SK-N-SH (cell line): ENCODE measurements around the gene KCTD15. TPM values are rescaled to one million over a fixed set of nuclear protein-coding genes. Genes with fewer than 3 reads are reported as not detected.

Source experiments
- CTCF ChIA-PET: fragments of 300-600, 350-600 bp; formaldehyde crosslinking; extraction: SDS; loops from one replicate; lab custom pipeline; 2021; lab: Yijun Ruan, JAX
- POLR2A ChIA-PET: fragments of 350-600 bp; sonication (Branson Sonifier 250); formaldehyde crosslinking; extraction: SDS; loops from one replicate; lab custom pipeline; 2020; ENCODE audit warnings: antibody characterized with exemption, inconsistent platforms; lab: Yijun Ruan, JAX
- DNase-seq: peaks from one replicate; pipeline ENCODE4 v3.0.0; 2012
- H2AFZ ChIP-seq: fragments of 200-600 bp; sonication (generic); 2 replicates; pipeline ENCODE4 v1.8.1; 2016; ENCODE audit warnings: antibody characterized with exemption, mild to moderate bottlenecking, low read depth
- H3F3A ChIP-seq: fragments of 200-600 bp; sonication (generic); replicated peaks from 2 replicates; pipeline ENCODE3; 2016; ENCODE audit warnings: antibody characterized with exemption, mild to moderate bottlenecking; ENCODE audit not compliant: insufficient read depth
- H3K27ac ChIP-seq, 2 experiments: fragments of 200-500 bp in 1 of 2; fragments of 200-600 bp in 1 of 2; sonication (Bioruptor generic) in 1 of 2; sonication (generic), shearing (Covaris generic) in 1 of 2; 2 replicates each; pipeline versions ENCODE4 v1.5.1 to v1.6.1; 2014 to 2016; ENCODE audit warnings: low read depth in 2 of 2, inconsistent platforms in 1 of 2, low read length in 1 of 2, mild to moderate bottlenecking in 1 of 2, mixed read lengths in 1 of 2
- H3K27me3 ChIP-seq: fragments of 200-600 bp; sonication (generic), shearing (Covaris generic); 2 replicates; pipeline ENCODE4 v1.6.1; 2016; ENCODE audit warnings: mixed run types; ENCODE audit not compliant: insufficient read depth
- H3K36me3 ChIP-seq, 2 experiments: fragments of 200-500 bp in 1 of 2; fragments of 200-600 bp in 1 of 2; sonication (Bioruptor generic) in 1 of 2; sonication (generic) in 1 of 2; replicated peaks in 1 of 2; 2 replicates each; pipeline versions ENCODE3 to v1.5.1; 2014 to 2016; ENCODE audit warnings: low read length in 1 of 2, mild to moderate bottlenecking in 1 of 2; ENCODE audit not compliant: insufficient read depth in 2 of 2, control insufficient read depth in 1 of 2
- H3K4me1 ChIP-seq, 2 experiments: fragments of 200-500 bp in 1 of 2; fragments of 200-600 bp in 1 of 2; sonication (Bioruptor generic) in 1 of 2; sonication (generic), shearing (Covaris generic) in 1 of 2; 2 replicates each; pipeline versions ENCODE4 v1.5.1 to v1.6.1; 2014 to 2016; ENCODE audit warnings: low read depth in 1 of 2, low read length in 1 of 2, mixed run types in 1 of 2; ENCODE audit not compliant: insufficient read depth in 2 of 2, control insufficient read depth in 1 of 2
- H3K4me2 ChIP-seq: fragments of 200-600 bp; sonication (generic), shearing (Covaris generic); 2 replicates; pipeline ENCODE4 v1.6.1; 2017; ENCODE audit warnings: mixed run types
- H3K4me3 ChIP-seq, 2 experiments: fragments of 200-500 bp in 1 of 2; fragments of 200-600 bp in 1 of 2; sonication (Bioruptor generic) in 1 of 2; sonication (generic), shearing (Covaris generic) in 1 of 2; 2 replicates each; pipeline versions ENCODE4 v1.5.1 to v1.8.1; 2014 to 2016; ENCODE audit warnings: low read depth in 2 of 2, inconsistent platforms in 1 of 2, low read length in 1 of 2, mild to moderate bottlenecking in 1 of 2, mixed read lengths in 1 of 2, moderate library complexity in 1 of 2
- H3K79me2 ChIP-seq: fragments of 200-600 bp; sonication (generic); 2 replicates; pipeline ENCODE4 v1.8.1; 2017; ENCODE audit warnings: mild to moderate bottlenecking; ENCODE audit not compliant: insufficient read depth
- H3K9ac ChIP-seq: fragments of 200-600 bp; sonication (generic); 2 replicates; pipeline ENCODE4 v1.6.1; 2017; ENCODE audit warnings: mixed run types
- H3K9me2 ChIP-seq: fragments of 200-600 bp; sonication (generic); 2 replicates; pipeline ENCODE4 v1.6.1; 2017; ENCODE audit warnings: mixed run types
- H3K9me3 ChIP-seq: fragments of 200-600 bp; sonication (generic); 2 replicates; pipeline ENCODE4 v1.6.1; 2017; ENCODE audit warnings: mixed run types, mild to moderate bottlenecking, moderate library complexity
- H4K20me1 ChIP-seq: fragments of 200-600 bp; sonication (generic); 2 replicates; pipeline ENCODE4 v1.6.1; 2017; ENCODE audit warnings: mild to moderate bottlenecking, mixed run types; ENCODE audit not compliant: insufficient read depth
- CHD2 ChIP-seq: fragments of 150-350 bp; IDR thresholded peaks from 2 replicates; pipeline ENCODE4 v1.6.1; 2018; ENCODE audit warnings: low read length; ENCODE audit not compliant: partially characterized antibody
- EP300 ChIP-seq, 2 experiments: IDR thresholded peaks; 2 replicates each; pipeline versions ENCODE4 v1.4.0 to v1.6.1; 2012; ENCODE audit warnings: borderline replicate concordance in 1 of 2, low read depth in 1 of 2, low read length in 1 of 2
- EZH2phosphoT487 ChIP-seq: fragments of 200-600 bp; sonication (generic); IDR thresholded peaks from 2 replicates; pipeline ENCODE4 v1.6.1; 2017; ENCODE audit warnings: low read depth, mixed run types, mild to moderate bottlenecking, antibody characterized with exemption, moderate library complexity, borderline replicate concordance
- FOXM1 ChIP-seq: IDR thresholded peaks from 2 replicates; pipeline ENCODE4 v1.4.0; 2012; ENCODE audit warnings: low read depth, mild to moderate bottlenecking
- GATA2 ChIP-seq: sonication (generic); formaldehyde crosslinking; IDR thresholded peaks from 2 replicates; pipeline ENCODE4 v1.5.0; 2020; ENCODE audit warnings: mild to moderate bottlenecking, missing genetic modification reagents
- MEF2A ChIP-seq: IDR thresholded peaks from 2 replicates; pipeline ENCODE4 v1.4.0; 2012; ENCODE audit warnings: low read depth, borderline replicate concordance
- NFIC ChIP-seq: IDR thresholded peaks from 2 replicates; pipeline ENCODE4 v1.4.0; 2012; ENCODE audit warnings: borderline replicate concordance
- RAD21 ChIP-seq: IDR thresholded peaks from 2 replicates; pipeline ENCODE4 v1.6.1; 2012; ENCODE audit warnings: mild to moderate bottlenecking, low read length
- RCOR1 ChIP-seq: fragments of 150-350 bp; IDR thresholded peaks from 2 replicates; pipeline ENCODE4 v1.6.1; 2017; ENCODE audit warnings: antibody characterized with exemption, low read length
- RFX5 ChIP-seq: IDR thresholded peaks from 2 replicates; pipeline ENCODE4 v1.6.1; 2012; ENCODE audit warnings: mild to moderate bottlenecking, improper control_type of control experiment, low read length
- RXRA ChIP-seq: IDR thresholded peaks from 2 replicates; pipeline ENCODE4 v1.4.0; 2012; ENCODE audit warnings: low read depth, mild to moderate bottlenecking, borderline replicate concordance
- TCF12 ChIP-seq: IDR thresholded peaks from 2 replicates; pipeline ENCODE4 v1.4.0; 2012
- TEAD4 ChIP-seq: IDR thresholded peaks from 2 replicates; pipeline ENCODE4 v1.4.0; 2012; ENCODE audit warnings: mild to moderate bottlenecking, borderline replicate concordance; ENCODE audit not compliant: insufficient read depth
- YY1 ChIP-seq: IDR thresholded peaks from 2 replicates; pipeline ENCODE4 v1.4.0; 2012; ENCODE audit warnings: low read depth, mild to moderate bottlenecking
- WGBS: methylation state at CpG from one replicate; pipeline ENCODE4 v1.1.6; 2017; ENCODE audit warnings: low lambda C conversion rate; 5-methylcytosine and 5-hydroxymethylcytosine counted together
- polyA plus RNA-seq, 3 experiments: library from polyadenylated mRNA; depleted of rRNA; stranded (reverse); fragments of >200 nt; gene quantifications; 2 replicates each; pipeline ENCODE4 v1.2.3, GENCODE V29; 2012
- TF ChIP-seq, protein P1 (sequence below): IDR thresholded peaks from 2 replicates; pipeline ENCODE4 v1.4.0; 2012; ENCODE audit warnings: low read depth, borderline replicate concordance
- TF ChIP-seq, protein P2 (sequence below): IDR thresholded peaks from 2 replicates; pipeline ENCODE4 v1.4.0; 2012; ENCODE audit warnings: low read depth
- TF ChIP-seq, protein P3 (sequence below): fragments of 200-600 bp; sonication (generic); IDR thresholded peaks from 2 replicates; pipeline ENCODE4 v1.6.1; 2017; ENCODE audit warnings: antibody characterized with exemption, mild to moderate bottlenecking, moderate library complexity
- TF ChIP-seq, protein P4 (sequence below): IDR thresholded peaks from 2 replicates; pipeline ENCODE4 v1.4.0; 2012; ENCODE audit warnings: low read depth, borderline replicate concordance
- TF ChIP-seq, protein P5 (sequence below): IDR thresholded peaks from 2 replicates; pipeline ENCODE4 v1.6.1; 2012; ENCODE audit warnings: mild to moderate bottlenecking, low read depth, low read length, moderate library complexity

KCTD15 gene
- polyA plus RNA-seq, 1 of the 3 experiments (the other 2 are of a cell fraction): 15.5 TPM

DNA sequence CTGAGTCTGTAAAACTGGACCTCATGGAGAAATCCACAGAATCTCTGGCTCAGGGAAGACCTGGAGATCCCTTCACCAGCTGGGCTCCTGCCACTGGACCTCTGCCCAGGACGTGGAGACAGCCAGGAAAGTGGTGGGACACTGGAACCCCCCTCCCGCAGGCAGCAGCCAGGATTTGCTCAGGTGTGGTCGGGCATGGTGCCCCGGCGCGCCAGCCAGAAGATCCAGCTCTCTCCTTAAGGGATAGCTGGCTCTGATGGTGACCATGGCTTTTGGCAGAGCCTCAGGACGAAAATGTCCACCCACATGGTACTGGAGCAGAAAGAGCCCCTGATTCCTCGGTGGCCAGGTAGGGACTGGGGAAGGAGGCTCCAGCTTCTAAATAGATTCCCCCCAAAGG is 26.6 kb upstream of the KCTD15 start:
- Histone ChIP-seq H3K4me3 (no peak overlapping the region), H2AFZ (no peak overlapping the region), H3K9ac (no peak overlapping the region), H3K9me2 (no peaks in the 10 kb centered on the region), H3K27me3 (no peaks in the 10 kb centered on the region), H3K27ac (no peak overlapping the region), H3F3A (no peaks in the 10 kb centered on the region), H3K4me2 (no peak overlapping the region), H4K20me1 (no peaks in the 10 kb centered on the region), H3K79me2 (no peaks in the 10 kb centered on the region), H3K9me3 (no peaks in the 10 kb centered on the region), H3K4me1 (peaks cover 0 to 36% of the 10 kb centered on the region in 2 experiments; a peak in 1 of 4 replicates), H3K36me3 (no peaks in the 10 kb centered on the region)
- ChIA-PET POLR2A (interaction anchor here (1.2 kb wide), 1 partner anchor 356 kb away, joined by 3 read pairs; no protein-coding TSS in a partner anchor), CTCF (interaction anchor here (0.8 to 11.0 kb wide), 29 partner anchors 8 to 534 kb away, joined by 3 to 155 read pairs (median 8); partner anchors contain the start of gene PEPD)
- TF ChIP-seq TEAD4: no peak
- no peak for TF ChIP-seq RXRA
- no peak for TF ChIP-seq FOXM1
- no peak for TF ChIP-seq RCOR1
- no peak for TF ChIP-seq EP300 (IDR thresholded peaks at IDR 0.05; ENCODE audit: borderline replicate concordance in 1 of 2, low read depth in 1 of 2, low read length in 1 of 2)
- TF ChIP-seq YY1: no peak
- TF ChIP-seq RAD21: no peak
- TF ChIP-seq, protein P1, sequence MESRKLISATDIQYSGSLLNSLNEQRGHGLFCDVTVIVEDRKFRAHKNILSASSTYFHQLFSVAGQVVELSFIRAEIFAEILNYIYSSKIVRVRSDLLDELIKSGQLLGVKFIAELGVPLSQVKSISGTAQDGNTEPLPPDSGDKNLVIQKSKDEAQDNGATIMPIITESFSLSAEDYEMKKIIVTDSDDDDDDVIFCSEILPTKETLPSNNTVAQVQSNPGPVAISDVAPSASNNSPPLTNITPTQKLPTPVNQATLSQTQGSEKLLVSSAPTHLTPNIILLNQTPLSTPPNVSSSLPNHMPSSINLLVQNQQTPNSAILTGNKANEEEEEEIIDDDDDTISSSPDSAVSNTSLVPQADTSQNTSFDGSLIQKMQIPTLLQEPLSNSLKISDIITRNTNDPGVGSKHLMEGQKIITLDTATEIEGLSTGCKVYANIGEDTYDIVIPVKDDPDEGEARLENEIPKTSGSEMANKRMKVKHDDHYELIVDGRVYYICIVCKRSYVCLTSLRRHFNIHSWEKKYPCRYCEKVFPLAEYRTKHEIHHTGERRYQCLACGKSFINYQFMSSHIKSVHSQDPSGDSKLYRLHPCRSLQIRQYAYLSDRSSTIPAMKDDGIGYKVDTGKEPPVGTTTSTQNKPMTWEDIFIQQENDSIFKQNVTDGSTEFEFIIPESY: no peak
- no peak for TF ChIP-seq CHD2
- TF ChIP-seq, protein P2, sequence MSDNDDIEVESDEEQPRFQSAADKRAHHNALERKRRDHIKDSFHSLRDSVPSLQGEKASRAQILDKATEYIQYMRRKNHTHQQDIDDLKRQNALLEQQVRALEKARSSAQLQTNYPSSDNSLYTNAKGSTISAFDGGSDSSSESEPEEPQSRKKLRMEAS: no peak
- no peak for TF ChIP-seq NFIC
- no peak for TF ChIP-seq RFX5
- TF ChIP-seq, protein P3, sequence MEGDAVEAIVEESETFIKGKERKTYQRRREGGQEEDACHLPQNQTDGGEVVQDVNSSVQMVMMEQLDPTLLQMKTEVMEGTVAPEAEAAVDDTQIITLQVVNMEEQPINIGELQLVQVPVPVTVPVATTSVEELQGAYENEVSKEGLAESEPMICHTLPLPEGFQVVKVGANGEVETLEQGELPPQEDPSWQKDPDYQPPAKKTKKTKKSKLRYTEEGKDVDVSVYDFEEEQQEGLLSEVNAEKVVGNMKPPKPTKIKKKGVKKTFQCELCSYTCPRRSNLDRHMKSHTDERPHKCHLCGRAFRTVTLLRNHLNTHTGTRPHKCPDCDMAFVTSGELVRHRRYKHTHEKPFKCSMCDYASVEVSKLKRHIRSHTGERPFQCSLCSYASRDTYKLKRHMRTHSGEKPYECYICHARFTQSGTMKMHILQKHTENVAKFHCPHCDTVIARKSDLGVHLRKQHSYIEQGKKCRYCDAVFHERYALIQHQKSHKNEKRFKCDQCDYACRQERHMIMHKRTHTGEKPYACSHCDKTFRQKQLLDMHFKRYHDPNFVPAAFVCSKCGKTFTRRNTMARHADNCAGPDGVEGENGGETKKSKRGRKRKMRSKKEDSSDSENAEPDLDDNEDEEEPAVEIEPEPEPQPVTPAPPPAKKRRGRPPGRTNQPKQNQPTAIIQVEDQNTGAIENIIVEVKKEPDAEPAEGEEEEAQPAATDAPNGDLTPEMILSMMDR: no peak
- no peak for TF ChIP-seq GATA2 (CRISPR knock-in tag)
- TF ChIP-seq MEF2A: no peak
- TF ChIP-seq TCF12: no peak
- TF ChIP-seq, protein P4, sequence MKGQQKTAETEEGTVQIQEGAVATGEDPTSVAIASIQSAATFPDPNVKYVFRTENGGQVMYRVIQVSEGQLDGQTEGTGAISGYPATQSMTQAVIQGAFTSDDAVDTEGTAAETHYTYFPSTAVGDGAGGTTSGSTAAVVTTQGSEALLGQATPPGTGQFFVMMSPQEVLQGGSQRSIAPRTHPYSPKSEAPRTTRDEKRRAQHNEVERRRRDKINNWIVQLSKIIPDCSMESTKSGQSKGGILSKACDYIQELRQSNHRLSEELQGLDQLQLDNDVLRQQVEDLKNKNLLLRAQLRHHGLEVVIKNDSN: no peak
- no peak for TF ChIP-seq EZH2phosphoT487
- TF ChIP-seq, protein P5, sequence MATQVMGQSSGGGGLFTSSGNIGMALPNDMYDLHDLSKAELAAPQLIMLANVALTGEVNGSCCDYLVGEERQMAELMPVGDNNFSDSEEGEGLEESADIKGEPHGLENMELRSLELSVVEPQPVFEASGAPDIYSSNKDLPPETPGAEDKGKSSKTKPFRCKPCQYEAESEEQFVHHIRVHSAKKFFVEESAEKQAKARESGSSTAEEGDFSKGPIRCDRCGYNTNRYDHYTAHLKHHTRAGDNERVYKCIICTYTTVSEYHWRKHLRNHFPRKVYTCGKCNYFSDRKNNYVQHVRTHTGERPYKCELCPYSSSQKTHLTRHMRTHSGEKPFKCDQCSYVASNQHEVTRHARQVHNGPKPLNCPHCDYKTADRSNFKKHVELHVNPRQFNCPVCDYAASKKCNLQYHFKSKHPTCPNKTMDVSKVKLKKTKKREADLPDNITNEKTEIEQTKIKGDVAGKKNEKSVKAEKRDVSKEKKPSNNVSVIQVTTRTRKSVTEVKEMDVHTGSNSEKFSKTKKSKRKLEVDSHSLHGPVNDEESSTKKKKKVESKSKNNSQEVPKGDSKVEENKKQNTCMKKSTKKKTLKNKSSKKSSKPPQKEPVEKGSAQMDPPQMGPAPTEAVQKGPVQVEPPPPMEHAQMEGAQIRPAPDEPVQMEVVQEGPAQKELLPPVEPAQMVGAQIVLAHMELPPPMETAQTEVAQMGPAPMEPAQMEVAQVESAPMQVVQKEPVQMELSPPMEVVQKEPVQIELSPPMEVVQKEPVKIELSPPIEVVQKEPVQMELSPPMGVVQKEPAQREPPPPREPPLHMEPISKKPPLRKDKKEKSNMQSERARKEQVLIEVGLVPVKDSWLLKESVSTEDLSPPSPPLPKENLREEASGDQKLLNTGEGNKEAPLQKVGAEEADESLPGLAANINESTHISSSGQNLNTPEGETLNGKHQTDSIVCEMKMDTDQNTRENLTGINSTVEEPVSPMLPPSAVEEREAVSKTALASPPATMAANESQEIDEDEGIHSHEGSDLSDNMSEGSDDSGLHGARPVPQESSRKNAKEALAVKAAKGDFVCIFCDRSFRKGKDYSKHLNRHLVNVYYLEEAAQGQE: no peak
- DNase-seq: no peak
- WGBS: 21% methylated on average over 3 of the region's 8 CpGs
